ENCODE results near the gene PHACTR1.

DNA sequence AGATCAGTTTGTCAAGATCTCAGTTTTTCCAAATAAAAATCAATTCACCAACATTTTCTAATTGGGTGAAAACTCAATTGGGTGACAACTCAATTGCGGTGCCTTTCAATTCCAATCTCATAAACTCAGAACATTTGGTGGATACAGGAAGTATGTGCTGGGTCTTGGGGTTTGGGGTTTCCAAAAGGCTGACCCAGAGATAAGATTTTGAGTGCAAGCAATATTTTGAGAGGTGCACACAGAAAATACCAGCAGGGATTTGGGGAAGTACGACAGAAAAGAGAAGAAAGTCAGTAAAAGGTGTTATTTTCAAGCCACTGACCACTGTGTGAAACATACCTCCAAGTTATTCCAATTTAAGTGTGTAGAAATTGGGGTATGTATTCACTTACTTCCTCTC lies 258.0 kb downstream of the PHACTR1 start:
- TF ChIP-seq, protein P1, sequence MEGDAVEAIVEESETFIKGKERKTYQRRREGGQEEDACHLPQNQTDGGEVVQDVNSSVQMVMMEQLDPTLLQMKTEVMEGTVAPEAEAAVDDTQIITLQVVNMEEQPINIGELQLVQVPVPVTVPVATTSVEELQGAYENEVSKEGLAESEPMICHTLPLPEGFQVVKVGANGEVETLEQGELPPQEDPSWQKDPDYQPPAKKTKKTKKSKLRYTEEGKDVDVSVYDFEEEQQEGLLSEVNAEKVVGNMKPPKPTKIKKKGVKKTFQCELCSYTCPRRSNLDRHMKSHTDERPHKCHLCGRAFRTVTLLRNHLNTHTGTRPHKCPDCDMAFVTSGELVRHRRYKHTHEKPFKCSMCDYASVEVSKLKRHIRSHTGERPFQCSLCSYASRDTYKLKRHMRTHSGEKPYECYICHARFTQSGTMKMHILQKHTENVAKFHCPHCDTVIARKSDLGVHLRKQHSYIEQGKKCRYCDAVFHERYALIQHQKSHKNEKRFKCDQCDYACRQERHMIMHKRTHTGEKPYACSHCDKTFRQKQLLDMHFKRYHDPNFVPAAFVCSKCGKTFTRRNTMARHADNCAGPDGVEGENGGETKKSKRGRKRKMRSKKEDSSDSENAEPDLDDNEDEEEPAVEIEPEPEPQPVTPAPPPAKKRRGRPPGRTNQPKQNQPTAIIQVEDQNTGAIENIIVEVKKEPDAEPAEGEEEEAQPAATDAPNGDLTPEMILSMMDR (IDR thresholded peaks at IDR 0.05) = no peak
- TF ChIP-seq POLR2A (IDR thresholded peaks at IDR 0.05) (no peak), POLR2AphosphoS5 (IDR thresholded peaks at IDR 0.05) (no peak)

All from stomach (tissue), 4 donors.